Fibroblast of pulmonary artery (primary cell): ENCODE data around the gene OAS3.

Experiments used
- DNase-seq: peaks from one replicate; pipeline ENCODE4 v3.0.0-alpha.2; 2010; ENCODE audit warnings: low read depth
- H3K4me3 ChIP-seq: replicated peaks from 2 replicates; pipeline ENCODE4 v1.5.1; 2011; ENCODE audit warnings: low read depth, mild to moderate bottlenecking, control low read depth, low read length, moderate library complexity
- TF ChIP-seq, protein P1 (sequence below): IDR thresholded peaks from 2 replicates; pipeline ENCODE4 v1.5.1; 2011; ENCODE audit warnings: mild to moderate bottlenecking, control low read depth, low read length, inconsistent platforms; ENCODE audit errors: missing control alignments

The OAS3 gene, protein sequence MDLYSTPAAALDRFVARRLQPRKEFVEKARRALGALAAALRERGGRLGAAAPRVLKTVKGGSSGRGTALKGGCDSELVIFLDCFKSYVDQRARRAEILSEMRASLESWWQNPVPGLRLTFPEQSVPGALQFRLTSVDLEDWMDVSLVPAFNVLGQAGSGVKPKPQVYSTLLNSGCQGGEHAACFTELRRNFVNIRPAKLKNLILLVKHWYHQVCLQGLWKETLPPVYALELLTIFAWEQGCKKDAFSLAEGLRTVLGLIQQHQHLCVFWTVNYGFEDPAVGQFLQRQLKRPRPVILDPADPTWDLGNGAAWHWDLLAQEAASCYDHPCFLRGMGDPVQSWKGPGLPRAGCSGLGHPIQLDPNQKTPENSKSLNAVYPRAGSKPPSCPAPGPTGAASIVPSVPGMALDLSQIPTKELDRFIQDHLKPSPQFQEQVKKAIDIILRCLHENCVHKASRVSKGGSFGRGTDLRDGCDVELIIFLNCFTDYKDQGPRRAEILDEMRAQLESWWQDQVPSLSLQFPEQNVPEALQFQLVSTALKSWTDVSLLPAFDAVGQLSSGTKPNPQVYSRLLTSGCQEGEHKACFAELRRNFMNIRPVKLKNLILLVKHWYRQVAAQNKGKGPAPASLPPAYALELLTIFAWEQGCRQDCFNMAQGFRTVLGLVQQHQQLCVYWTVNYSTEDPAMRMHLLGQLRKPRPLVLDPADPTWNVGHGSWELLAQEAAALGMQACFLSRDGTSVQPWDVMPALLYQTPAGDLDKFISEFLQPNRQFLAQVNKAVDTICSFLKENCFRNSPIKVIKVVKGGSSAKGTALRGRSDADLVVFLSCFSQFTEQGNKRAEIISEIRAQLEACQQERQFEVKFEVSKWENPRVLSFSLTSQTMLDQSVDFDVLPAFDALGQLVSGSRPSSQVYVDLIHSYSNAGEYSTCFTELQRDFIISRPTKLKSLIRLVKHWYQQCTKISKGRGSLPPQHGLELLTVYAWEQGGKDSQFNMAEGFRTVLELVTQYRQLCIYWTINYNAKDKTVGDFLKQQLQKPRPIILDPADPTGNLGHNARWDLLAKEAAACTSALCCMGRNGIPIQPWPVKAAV

GRCh38 chr12:112937741-112938719, at the start of gene OAS3:
TSS of gene OAS3 (plus strand) at chr12:112938474. CDS start at chr12:112938531, 57 bp downstream.
- TF ChIP-seq, protein P1, sequence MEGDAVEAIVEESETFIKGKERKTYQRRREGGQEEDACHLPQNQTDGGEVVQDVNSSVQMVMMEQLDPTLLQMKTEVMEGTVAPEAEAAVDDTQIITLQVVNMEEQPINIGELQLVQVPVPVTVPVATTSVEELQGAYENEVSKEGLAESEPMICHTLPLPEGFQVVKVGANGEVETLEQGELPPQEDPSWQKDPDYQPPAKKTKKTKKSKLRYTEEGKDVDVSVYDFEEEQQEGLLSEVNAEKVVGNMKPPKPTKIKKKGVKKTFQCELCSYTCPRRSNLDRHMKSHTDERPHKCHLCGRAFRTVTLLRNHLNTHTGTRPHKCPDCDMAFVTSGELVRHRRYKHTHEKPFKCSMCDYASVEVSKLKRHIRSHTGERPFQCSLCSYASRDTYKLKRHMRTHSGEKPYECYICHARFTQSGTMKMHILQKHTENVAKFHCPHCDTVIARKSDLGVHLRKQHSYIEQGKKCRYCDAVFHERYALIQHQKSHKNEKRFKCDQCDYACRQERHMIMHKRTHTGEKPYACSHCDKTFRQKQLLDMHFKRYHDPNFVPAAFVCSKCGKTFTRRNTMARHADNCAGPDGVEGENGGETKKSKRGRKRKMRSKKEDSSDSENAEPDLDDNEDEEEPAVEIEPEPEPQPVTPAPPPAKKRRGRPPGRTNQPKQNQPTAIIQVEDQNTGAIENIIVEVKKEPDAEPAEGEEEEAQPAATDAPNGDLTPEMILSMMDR, result no peak
- H3K4me3 ChIP-seq, result peak within 1 kb of the TSS; percentile 68
- peak; percentile 49 for DNase-seq

- peak; percentile 3 for DNase-seq
- H3K4me3 ChIP-seq, result no peak overlapping the region
- TF ChIP-seq, protein P1, result no peak
These were observed 46.9 kb upstream of the OAS3 start for GRCh38 chr12:112891093-112892024.

DNA sequence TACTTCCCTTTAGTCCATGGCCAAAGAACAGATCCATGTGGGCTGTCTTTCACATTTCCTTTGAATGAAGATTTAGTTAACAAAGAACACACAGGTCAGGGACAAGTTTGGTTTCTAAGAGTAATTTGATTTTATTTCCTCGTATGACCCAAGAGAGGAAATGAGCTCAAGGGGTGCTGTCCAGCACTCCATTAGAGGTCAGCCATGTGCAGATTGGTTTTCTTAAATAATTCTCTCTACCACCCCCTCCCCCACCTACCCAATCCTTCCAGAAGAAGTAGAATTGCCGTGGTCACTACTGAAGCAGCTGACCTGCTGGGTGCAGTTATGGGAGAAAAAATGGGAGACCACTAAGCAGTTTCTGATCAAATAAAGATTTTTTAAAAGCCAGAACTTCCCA, 45.4 kb upstream of the OAS3 start:
- no peak for DNase-seq
- H3K4me3 ChIP-seq, result no peak overlapping the region
- TF ChIP-seq, protein P1, result no peak

- TF ChIP-seq, protein P1, result no peak
- H3K4me3 ChIP-seq, result no peak overlapping the region
- DNase-seq, result no peak
These were observed 44.1 kb upstream of the OAS3 start for GRCh38 chr12:112894128-112894527.

DNA sequence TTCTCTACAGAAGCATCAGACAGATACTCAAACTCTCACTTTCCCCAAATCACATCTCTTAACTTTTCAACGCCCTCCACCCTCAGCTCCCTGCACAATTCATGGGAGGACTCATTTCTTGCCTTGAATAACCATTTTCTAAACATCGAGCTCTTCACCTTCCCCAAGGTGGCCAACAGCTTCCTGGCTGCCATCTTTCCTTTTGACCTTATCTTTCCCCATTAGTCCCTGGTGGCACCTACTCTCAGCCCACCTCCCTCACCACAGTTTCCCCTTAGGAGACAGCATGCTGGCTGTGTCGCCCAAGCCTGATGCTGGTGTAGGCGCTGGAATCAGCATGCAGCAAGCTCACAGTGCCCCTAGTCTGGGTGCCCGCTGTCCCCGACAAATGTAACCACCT, 39.9 kb upstream of the OAS3 start:
- DNase-seq, result no peak
- H3K4me3 ChIP-seq, result no peak overlapping the region
- TF ChIP-seq, protein P1, result no peak
